Measurements from ENCODE around the gene SYNE3.

GRCh38 chr14:95472819-95473251, 43.6 kb downstream of the SYNE3 start:
- TF ChIP-seq, protein P1, sequence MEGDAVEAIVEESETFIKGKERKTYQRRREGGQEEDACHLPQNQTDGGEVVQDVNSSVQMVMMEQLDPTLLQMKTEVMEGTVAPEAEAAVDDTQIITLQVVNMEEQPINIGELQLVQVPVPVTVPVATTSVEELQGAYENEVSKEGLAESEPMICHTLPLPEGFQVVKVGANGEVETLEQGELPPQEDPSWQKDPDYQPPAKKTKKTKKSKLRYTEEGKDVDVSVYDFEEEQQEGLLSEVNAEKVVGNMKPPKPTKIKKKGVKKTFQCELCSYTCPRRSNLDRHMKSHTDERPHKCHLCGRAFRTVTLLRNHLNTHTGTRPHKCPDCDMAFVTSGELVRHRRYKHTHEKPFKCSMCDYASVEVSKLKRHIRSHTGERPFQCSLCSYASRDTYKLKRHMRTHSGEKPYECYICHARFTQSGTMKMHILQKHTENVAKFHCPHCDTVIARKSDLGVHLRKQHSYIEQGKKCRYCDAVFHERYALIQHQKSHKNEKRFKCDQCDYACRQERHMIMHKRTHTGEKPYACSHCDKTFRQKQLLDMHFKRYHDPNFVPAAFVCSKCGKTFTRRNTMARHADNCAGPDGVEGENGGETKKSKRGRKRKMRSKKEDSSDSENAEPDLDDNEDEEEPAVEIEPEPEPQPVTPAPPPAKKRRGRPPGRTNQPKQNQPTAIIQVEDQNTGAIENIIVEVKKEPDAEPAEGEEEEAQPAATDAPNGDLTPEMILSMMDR (optimal IDR thresholded peaks at IDR 0.05 in 1 of 3, IDR thresholded peaks at IDR 0.05 in 1 of 3, conservative IDR thresholded peaks at IDR 0.05 in 1 of 3; ENCODE audit: extremely low read depth in 1 of 3, insufficient read depth in 2 of 3, low read length in 3 of 3), result no peak
- no peak for TF ChIP-seq EZH2 (IDR thresholded peaks at IDR 0.05; ENCODE audit: low read length)
